Cardiac muscle cell (in vitro differentiated cells and primary cell): ENCODE measurements around the gene ACOX3. TPM values are rescaled to one million over a fixed set of nuclear protein-coding genes. Genes with fewer than 3 reads are reported as not detected.

ENCODE experiments used
- DNase-seq, 2 donors: peaks; one replicate each; pipeline versions ENCODE4 v3.0.0 to v3.0.0-alpha.2; 2010 to 2017; ENCODE audit warnings: low read depth in 1 of 2, low spot score in 1 of 2
- H3K27ac ChIP-seq: fragments of 200-600 bp; sonication (generic); 2 replicates; pipeline ENCODE4 v1.5.1; 2016
- H3K27me3 ChIP-seq: fragments of 200-600 bp; sonication (generic); 2 replicates; pipeline ENCODE4 v1.6.0; 2016; ENCODE audit warnings: control low read depth
- H3K36me3 ChIP-seq: fragments of 200-600 bp; sonication (generic); 2 replicates; pipeline ENCODE4 v1.5.1; 2016; ENCODE audit warnings: control low read depth
- H3K4me1 ChIP-seq: fragments of 200-600 bp; sonication (generic); 2 replicates; pipeline ENCODE4 v1.8.1; 2017; ENCODE audit warnings: low read depth, mild to moderate bottlenecking, mixed run types
- H3K4me3 ChIP-seq: fragments of 200-600 bp; sonication (generic); 2 replicates; pipeline ENCODE4 v1.5.1; 2016; ENCODE audit warnings: mild to moderate bottlenecking
- H3K9me3 ChIP-seq: fragments of 200-600 bp; sonication (generic); 2 replicates; pipeline ENCODE4 v1.5.1; 2017; ENCODE audit warnings: low read depth, mild to moderate bottlenecking, control low read depth
- CTCF ChIP-seq: IDR thresholded peaks from 2 replicates; pipeline ENCODE4 v1.5.1; 2012; ENCODE audit warnings: low read depth, mild to moderate bottlenecking, low read length
- polyA plus RNA-seq: library from polyadenylated mRNA; unstranded; fragments of >200 nt; fragmentation: Nextera tagmentation; extraction: Ambion mirVana; gene quantifications from 2 replicates; pipeline ENCODE4 v1.2.1, GENCODE V29; 2016
- total RNA-seq: library from RNA; depleted of rRNA; stranded (reverse); fragments of >200 nt; gene quantifications from 2 replicates; pipeline ENCODE4 v1.2.3, GENCODE V29; 2016

ACOX3 gene
- total and polyA plus RNA-seq, 2 experiments from 2014 or later, result 19.1 to 38.7 TPM

- H3K4me1 ChIP-seq, result no peaks in the 10 kb centered on the region
- TF ChIP-seq CTCF, result peak; percentile 43
- no peaks in the 10 kb centered on the region for H3K27me3 ChIP-seq
- H3K36me3 ChIP-seq, result peaks cover 17% of the 10 kb centered on the region
- H3K9me3 ChIP-seq, result no peaks in the 10 kb centered on the region
- H3K27ac ChIP-seq, result no peak overlapping the region
- no peak overlapping the region for H3K4me3 ChIP-seq
- DNase-seq, result peak; percentile 70 to 80
Observed at GRCh38 chr4:8410641-8411271, 29.8 kb downstream of the ACOX3 start.

GRCh38 chr4:8410066-8410625 is 30.4 kb downstream of the ACOX3 start:
- no peaks in the 10 kb centered on the region for H3K4me1 ChIP-seq
- H3K9me3 ChIP-seq, result no peaks in the 10 kb centered on the region
- DNase-seq, result no peak
- no peak overlapping the region for H3K27ac ChIP-seq
- peaks cover 19% of the 10 kb centered on the region for H3K36me3 ChIP-seq
- H3K27me3 ChIP-seq, result no peaks in the 10 kb centered on the region
- no peak overlapping the region for H3K4me3 ChIP-seq
- TF ChIP-seq CTCF, result no peak

- TF ChIP-seq CTCF, result no peak
- peaks cover 16% of the 10 kb centered on the region for H3K36me3 ChIP-seq
Observed at GRCh38 chr4:8409264-8410065, 31.1 kb downstream of the ACOX3 start.

GRCh38 chr4:8407756-8408155 is 32.8 kb downstream of the ACOX3 start:
- no peaks in the 10 kb centered on the region for H3K9me3 ChIP-seq

More at GRCh38 chr4:8409264-8410065, 31.1 kb downstream of the ACOX3 start:
- H3K4me1 ChIP-seq, result no peaks in the 10 kb centered on the region
- H3K27me3 ChIP-seq, result no peaks in the 10 kb centered on the region
- no peak overlapping the region for H3K4me3 ChIP-seq
- DNase-seq, result peak in 1 of 2 donors; percentile 21
- H3K27ac ChIP-seq, result no peak overlapping the region
- H3K9me3 ChIP-seq, result no peaks in the 10 kb centered on the region

GRCh38 chr4:8407316-8407715 is 33.2 kb downstream of the ACOX3 start:
- no peak for DNase-seq
- Histone ChIP-seq H3K4me3 (no peak overlapping the region), H3K36me3 (peaks cover 9% of the 10 kb centered on the region), H3K27ac (no peak overlapping the region), H3K9me3 (no peaks in the 10 kb centered on the region), H3K4me1 (no peaks in the 10 kb centered on the region), H3K27me3 (no peaks in the 10 kb centered on the region)
- TF ChIP-seq CTCF, result no peak

More at GRCh38 chr4:8407756-8408155, 32.8 kb downstream of the ACOX3 start:
- no peaks in the 10 kb centered on the region for H3K4me1 ChIP-seq
- no peak overlapping the region for H3K4me3 ChIP-seq
- TF ChIP-seq CTCF, result no peak
- DNase-seq, result no peak
- no peak overlapping the region for H3K27ac ChIP-seq
- H3K27me3 ChIP-seq, result no peaks in the 10 kb centered on the region
- H3K36me3 ChIP-seq, result peaks cover 9% of the 10 kb centered on the region
